AG10803 (cell line): ENCODE measurements around the gene DLG5.

Source experiments
- DNase-seq: peaks from one replicate; pipeline ENCODE4 v3.0.0; 2010; ENCODE audit warnings: low read depth
- H3K4me3 ChIP-seq: 2 replicates; pipeline ENCODE4 v1.5.1; 2011; ENCODE audit warnings: mild to moderate bottlenecking, low read length, control low read depth
- TF ChIP-seq, protein P1 (sequence below): conservative IDR thresholded peaks from 2 replicates; pipeline ENCODE4 v1.5.1; 2011; ENCODE audit warnings: mild to moderate bottlenecking, low read length, control low read depth, inconsistent platforms

DLG5 gene

DNA sequence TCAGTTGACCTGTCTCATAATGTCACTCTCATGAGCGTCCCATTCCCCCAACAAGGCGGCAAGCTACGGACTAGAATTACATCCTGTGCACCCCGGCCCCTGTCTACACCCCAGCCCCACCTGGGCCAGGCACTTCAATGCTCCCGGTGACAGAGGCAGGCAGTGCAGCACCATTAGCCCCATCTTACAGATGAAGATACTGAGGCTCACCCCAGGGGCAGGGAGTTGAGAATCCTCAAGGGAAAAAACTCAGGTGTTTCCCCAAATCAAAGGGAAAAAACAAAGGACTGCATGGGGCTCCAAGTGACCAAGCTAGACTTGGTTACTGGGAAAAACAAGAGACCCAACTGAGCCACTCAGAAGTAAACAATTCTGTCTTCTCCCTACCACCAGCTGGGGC, 4.5 kb downstream of the DLG5 start:
- TF ChIP-seq, protein P1, sequence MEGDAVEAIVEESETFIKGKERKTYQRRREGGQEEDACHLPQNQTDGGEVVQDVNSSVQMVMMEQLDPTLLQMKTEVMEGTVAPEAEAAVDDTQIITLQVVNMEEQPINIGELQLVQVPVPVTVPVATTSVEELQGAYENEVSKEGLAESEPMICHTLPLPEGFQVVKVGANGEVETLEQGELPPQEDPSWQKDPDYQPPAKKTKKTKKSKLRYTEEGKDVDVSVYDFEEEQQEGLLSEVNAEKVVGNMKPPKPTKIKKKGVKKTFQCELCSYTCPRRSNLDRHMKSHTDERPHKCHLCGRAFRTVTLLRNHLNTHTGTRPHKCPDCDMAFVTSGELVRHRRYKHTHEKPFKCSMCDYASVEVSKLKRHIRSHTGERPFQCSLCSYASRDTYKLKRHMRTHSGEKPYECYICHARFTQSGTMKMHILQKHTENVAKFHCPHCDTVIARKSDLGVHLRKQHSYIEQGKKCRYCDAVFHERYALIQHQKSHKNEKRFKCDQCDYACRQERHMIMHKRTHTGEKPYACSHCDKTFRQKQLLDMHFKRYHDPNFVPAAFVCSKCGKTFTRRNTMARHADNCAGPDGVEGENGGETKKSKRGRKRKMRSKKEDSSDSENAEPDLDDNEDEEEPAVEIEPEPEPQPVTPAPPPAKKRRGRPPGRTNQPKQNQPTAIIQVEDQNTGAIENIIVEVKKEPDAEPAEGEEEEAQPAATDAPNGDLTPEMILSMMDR: no peak
- no peak overlapping the region for H3K4me3 ChIP-seq
- DNase-seq: no peak

DNA sequence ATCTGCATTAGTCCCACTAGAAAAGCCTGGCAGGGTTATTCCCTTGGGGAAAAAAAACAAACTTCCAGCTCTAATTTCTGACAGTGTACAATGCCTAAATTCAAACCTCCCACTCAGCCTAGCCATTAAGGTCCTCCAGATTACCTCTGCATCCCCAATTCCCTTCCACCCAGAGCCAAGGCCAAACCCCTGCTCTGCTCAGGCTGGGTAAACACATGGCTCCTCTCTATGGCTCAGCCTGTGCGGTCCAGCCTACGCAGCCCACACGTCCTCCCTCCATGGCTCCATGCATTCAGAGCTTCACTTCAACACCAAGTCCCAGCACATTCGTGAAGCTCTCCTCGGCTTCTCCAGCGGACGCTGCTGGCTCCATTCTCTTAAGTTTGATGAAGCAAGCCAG, 5.2 kb downstream of the DLG5 start:
- DNase-seq: no peak
- TF ChIP-seq, protein P1: no peak
- no peak overlapping the region for H3K4me3 ChIP-seq

DNA sequence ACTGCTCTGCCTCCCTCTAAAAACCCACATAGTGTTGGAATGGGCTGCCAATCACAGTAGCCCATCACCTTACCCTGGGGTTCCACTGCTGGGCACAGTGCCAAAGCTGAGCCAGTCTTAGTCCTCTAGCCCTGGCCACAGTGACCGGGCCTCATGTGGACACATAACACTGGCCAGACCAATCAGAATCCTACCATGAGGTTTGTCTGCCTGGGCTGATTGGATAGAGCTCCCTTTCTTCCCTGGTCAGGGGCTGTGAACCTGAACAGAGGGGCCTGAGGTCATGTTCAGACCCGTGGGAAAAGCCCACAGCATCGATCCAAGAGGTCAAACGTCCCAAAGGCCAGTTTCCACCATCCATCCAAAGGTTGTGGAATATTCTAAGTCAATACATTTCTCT, 6.1 kb downstream of the DLG5 start:
- TF ChIP-seq, protein P1: no peak
- no peak for DNase-seq
- no peak overlapping the region for H3K4me3 ChIP-seq

DNA sequence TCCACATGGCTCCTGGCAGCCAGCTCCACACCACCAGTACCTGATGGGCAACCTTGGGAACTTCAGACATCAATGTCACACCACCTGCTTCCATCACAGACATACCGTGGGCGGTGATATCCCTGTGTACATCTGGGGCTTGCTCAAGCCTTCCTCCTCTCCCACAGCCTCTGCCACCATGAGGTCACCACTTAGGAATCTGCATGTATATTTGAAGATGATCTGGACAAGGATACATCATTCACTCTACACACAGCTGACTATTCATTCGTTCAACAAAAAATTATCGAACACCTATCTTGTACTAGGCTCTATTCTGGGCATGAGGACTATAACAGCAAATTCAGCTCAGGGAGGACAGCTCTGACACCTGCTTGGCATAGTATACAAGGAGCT, 6.8 kb downstream of the DLG5 start:
- TF ChIP-seq, protein P1: no peak
- no peak overlapping the region for H3K4me3 ChIP-seq
- peak; percentile 72 for DNase-seq

DNA sequence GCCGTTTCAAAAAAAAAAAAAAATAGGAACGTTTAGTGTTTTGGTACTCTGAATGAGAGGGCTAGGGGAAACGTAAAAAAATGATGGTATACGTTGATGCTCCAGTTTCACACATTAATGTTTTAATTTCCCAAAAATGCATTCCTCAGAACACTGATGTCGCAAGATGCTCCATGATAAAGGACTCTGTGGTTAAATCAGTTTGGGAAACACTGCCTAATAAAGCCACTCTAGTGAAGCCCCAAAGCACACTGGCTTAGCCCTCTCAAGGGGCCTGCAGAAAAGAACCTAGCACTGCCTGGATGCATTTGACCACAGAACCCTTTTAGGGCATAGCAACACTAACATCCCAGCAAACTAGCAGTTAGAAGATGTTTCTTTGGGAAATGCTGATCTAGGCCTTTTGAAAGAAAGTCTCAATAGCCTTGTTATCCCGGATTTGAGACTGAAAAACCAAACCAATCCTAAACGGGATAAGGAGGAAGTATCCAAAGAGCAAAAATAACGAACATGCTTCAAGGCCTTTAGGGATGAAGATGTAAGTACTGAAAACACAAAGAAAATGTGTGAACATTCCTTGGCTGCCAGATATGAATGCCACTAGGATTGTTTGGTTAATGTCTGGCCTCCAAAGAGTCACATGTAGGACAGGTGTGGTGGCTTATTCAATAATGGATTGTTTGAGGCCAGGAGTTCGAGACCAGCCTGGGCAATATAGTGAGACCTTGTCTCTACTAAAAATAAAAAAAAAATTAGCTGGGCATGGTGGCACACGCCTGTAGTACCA, 11.0 kb downstream of the DLG5 start:
- DNase-seq: peak; percentile 69
- TF ChIP-seq, protein P1: no peak
- H3K4me3 ChIP-seq: no peak overlapping the region

DNA sequence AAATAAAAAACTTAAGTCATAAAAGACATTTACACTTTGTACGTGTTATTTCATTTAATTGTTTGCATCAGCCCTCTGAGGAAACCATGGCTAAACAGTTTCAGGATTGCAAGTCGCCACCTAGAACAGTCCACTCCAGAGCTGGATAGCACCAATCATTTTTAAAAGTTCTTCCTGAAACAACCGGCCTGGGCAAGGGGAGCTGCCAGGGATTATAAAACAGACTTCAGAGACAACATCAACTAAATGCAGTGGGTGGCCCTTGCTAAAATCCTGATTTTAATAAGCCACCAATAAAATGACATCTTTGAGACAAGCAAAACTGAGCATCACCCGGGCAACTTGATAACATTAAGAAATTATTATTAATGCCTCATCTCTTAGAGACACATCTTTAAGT, 13.5 kb downstream of the DLG5 start:
- no peak overlapping the region for H3K4me3 ChIP-seq
- TF ChIP-seq, protein P1: no peak

DNA sequence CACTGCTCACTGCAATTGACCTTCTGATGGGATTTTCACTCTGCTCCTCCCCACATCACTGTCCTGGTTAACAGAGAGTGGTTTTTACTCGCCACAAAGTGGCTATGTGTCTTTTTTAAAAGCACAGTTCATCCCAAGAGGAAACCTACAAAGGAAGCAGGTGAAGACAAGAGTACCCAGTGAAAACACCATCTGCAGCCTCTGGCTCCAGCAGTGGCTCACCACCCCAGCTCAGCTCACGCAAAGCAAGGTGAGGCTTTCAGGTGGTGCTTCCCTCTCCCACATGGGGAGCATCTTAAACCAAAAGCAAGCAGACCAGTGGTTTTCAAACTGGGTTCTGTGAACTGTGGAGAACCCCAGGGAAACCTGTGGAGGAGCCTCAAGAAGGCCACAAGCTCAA, 14.0 kb downstream of the DLG5 start:
- TF ChIP-seq, protein P1: no peak
- no peak overlapping the region for H3K4me3 ChIP-seq
- no peak for DNase-seq

More for the DNA sequence above, 13.5 kb downstream of the DLG5 start:
- no peak for DNase-seq
